ENCODE results near the gene SOAT2.
A peak's percentile ranks its signal among the peaks of the same experiment; 100 is the strongest.

SOAT2 gene

GRCh38 chr12:53122961-53123468, 19.7 kb downstream of the SOAT2 start:
- H3K4me3 ChIP-seq (replicated peaks in 1 of 2; ENCODE audit: low read depth in 2 of 2, low read length in 2 of 2), result no peak overlapping the region
- peak; percentile 19 to 22 for DNase-seq (ENCODE audit: low read depth in 2 of 2)
- TF ChIP-seq CTCF (IDR thresholded peaks at IDR 0.05; ENCODE audit: low read depth, low read length), result no peak

GRCh38 chr12:53123578-53124351, 20.5 kb downstream of the SOAT2 start:
- peak in 1 of 2 donors; percentile 57 for DNase-seq (ENCODE audit: low read depth in 2 of 2)
- H3K4me3 ChIP-seq (replicated peaks in 1 of 2; ENCODE audit: low read depth in 2 of 2, low read length in 2 of 2), result no peak overlapping the region

GRCh38 chr12:53124352-53124723, 21.1 kb downstream of the SOAT2 start:
- no peak for TF ChIP-seq CTCF (IDR thresholded peaks at IDR 0.05; ENCODE audit: low read depth, low read length)

More at GRCh38 chr12:53123578-53124351, 20.5 kb downstream of the SOAT2 start:
- no peak for TF ChIP-seq CTCF (IDR thresholded peaks at IDR 0.05; ENCODE audit: low read depth, low read length)

GRCh38 chr12:53127169-53127568, 23.9 kb downstream of the SOAT2 start:
- no peak for DNase-seq (ENCODE audit: low read depth in 2 of 2)
- TF ChIP-seq CTCF (IDR thresholded peaks at IDR 0.05; ENCODE audit: low read depth, low read length), result no peak
- no peak overlapping the region for H3K4me3 ChIP-seq (replicated peaks in 1 of 2; ENCODE audit: low read depth in 2 of 2, low read length in 2 of 2)

More at GRCh38 chr12:53124352-53124723, 21.1 kb downstream of the SOAT2 start:
- H3K4me3 ChIP-seq (replicated peaks in 1 of 2; ENCODE audit: low read depth in 2 of 2, low read length in 2 of 2), result no peak overlapping the region
- no peak for DNase-seq (ENCODE audit: low read depth in 2 of 2)

- H3K4me3 ChIP-seq (replicated peaks in 1 of 2; ENCODE audit: low read depth in 2 of 2, low read length in 2 of 2), result no peak overlapping the region
- TF ChIP-seq CTCF (IDR thresholded peaks at IDR 0.05; ENCODE audit: low read depth, low read length), result no peak
- DNase-seq (ENCODE audit: low read depth in 2 of 2), result no peak
Measured at GRCh38 chr12:53128780-53129569, 25.7 kb downstream of the SOAT2 start.

GRCh38 chr12:53131844-53132243, 28.6 kb downstream of the SOAT2 start:
- TF ChIP-seq CTCF (IDR thresholded peaks at IDR 0.05; ENCODE audit: low read depth, low read length), result no peak
- H3K4me3 ChIP-seq (replicated peaks in 1 of 2; ENCODE audit: low read depth in 2 of 2, low read length in 2 of 2), result no peak overlapping the region
- DNase-seq (ENCODE audit: low read depth in 2 of 2), result no peak

All from cardiac fibroblast (primary cell).